GM20000 (cell line): ENCODE measurements around the gene ENGASE.

Experiments used
- DNase-seq: peaks from one replicate; pipeline ENCODE4 v3.0.0; 2012; ENCODE audit warnings: low spot score
- CTCF ChIP-seq: IDR thresholded peaks from 2 replicates; pipeline ENCODE4 v1.5.1; 2012; ENCODE audit warnings: mild to moderate bottlenecking, control low read depth; ENCODE audit errors: extremely low read depth, missing control alignments

ENGASE gene

GRCh38 chr17:79109584-79109983, 35.0 kb downstream of the ENGASE start:
- no peak for DNase-seq
- no peak for TF ChIP-seq CTCF

- no peak for DNase-seq
- TF ChIP-seq CTCF = no peak
These were observed 36.5 kb downstream of the ENGASE start for GRCh38 chr17:79111097-79111496.

DNA sequence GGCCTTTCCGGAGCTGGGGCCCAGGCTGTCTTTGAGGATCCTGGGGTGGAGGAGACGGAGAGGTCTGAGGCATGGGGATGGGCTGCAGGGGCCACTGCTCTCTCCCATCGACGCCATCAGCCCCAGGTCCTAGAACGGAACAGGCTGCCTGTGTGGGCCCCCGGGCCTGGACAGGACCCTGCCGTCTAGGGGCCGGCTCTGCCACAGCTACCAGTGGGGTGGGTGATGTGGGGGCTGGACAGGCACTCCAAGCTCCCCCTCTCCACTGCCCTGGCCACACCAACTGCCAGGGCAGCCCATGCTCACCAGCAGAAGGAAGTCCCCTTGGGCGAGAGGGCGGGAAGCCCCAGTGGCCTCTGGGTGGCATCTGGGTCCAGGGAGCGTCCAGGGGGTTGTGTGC, 37.8 kb downstream of the ENGASE start:
- no peak for DNase-seq
- TF ChIP-seq CTCF = no peak

GRCh38 chr17:79113699-79114457, 39.3 kb downstream of the ENGASE start:
- no peak for DNase-seq
- TF ChIP-seq CTCF = no peak

GRCh38 chr17:79114458-79115301, 40.1 kb downstream of the ENGASE start:
- DNase-seq = no peak
- no peak for TF ChIP-seq CTCF

- DNase-seq = no peak
- TF ChIP-seq CTCF = no peak
These were observed 40.9 kb downstream of the ENGASE start for GRCh38 chr17:79115487-79115886.
